ENCODE data around the gene P2RX5.

DNA sequence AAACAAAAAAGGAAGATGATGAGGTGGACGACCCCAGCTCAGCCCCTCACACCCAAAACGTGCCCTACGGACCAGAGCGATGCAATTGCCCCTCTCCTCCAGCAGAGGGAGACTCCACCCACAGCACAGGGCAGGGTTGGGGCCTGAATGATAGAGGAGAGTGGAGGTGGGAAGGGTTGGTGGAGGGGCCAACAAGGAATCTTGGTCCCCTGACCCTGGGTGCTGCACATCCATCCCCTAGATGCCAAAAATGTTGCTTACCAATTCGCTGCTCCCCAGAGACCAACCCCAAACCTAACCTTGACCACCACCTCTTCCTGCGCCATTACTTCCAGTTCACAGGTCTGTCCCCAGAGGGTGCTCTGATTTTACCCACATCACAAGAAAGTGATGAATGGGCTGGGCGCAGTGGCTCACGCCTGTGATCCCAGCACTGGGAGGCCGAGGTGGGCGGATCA, 12.9 kb downstream of the P2RX5 start:
- TF ChIP-seq, protein P1, sequence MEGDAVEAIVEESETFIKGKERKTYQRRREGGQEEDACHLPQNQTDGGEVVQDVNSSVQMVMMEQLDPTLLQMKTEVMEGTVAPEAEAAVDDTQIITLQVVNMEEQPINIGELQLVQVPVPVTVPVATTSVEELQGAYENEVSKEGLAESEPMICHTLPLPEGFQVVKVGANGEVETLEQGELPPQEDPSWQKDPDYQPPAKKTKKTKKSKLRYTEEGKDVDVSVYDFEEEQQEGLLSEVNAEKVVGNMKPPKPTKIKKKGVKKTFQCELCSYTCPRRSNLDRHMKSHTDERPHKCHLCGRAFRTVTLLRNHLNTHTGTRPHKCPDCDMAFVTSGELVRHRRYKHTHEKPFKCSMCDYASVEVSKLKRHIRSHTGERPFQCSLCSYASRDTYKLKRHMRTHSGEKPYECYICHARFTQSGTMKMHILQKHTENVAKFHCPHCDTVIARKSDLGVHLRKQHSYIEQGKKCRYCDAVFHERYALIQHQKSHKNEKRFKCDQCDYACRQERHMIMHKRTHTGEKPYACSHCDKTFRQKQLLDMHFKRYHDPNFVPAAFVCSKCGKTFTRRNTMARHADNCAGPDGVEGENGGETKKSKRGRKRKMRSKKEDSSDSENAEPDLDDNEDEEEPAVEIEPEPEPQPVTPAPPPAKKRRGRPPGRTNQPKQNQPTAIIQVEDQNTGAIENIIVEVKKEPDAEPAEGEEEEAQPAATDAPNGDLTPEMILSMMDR (IDR thresholded peaks at IDR 0.05 in 8 of 11, conservative IDR thresholded peaks at IDR 0.05 in 3 of 11), result peak; percentile 81 to 96 (median 94)
- TF ChIP-seq POLR2AphosphoS5 (IDR thresholded peaks at IDR 0.05) (peak; percentile 64 to 85 (median 64)), POLR2A (IDR thresholded peaks at IDR 0.05) (no peak)

Measured in spleen (tissue), 7 donors.